ENCODE data around the gene RWDD3.

Gene RWDD3, protein sequence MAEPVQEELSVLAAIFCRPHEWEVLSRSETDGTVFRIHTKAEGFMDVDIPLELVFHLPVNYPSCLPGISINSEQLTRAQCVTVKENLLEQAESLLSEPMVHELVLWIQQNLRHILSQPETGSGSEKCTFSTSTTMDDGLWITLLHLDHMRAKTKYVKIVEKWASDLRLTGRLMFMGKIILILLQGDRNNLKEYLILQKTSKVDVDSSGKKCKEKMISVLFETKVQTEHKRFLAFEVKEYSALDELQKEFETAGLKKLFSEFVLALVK

DNA sequence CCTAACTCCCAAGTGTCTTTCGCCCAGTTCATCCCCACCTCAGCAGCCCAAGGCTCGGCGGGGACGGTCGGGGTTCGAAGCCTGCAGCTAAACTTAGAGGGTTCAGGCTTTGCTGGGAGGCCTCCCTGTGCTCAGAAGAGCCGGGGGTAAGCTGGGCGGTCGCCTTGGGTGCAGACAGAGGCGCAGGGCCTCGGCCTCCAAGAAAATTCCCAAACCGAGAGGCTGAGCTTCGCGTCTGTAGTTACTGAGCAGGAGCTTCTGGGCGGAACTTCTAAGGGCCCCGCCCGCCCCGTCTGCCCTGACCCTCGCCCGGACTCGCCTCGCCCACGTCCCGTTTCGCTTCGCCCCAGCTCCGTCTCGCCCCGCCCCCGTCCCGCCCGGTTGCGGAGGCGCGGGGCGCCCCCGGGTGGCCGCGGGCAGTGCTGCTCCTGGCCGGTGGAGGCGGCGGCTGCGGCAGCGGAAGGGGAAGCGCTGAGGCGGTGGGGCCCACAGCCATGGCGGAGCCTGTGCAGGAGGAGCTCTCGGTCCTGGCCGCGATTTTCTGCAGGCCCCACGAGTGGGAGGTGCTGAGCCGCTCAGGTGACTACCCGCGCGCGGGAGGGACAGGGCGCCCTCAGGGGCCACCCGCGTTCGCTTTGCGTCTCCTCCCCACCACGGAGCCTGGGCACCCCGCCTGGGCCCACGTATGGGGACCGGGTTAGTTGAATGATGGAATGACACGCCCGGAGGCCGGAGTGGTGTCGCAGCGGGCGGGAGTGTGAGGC is at the start of gene RWDD3:
TSS of gene RWDD3 (plus strand) at position 474 of the 764 bp plus-strand sequence. CDS start at position 495, 21 bp downstream.
- in situ Hi-C loops (cut with HindIII; ENCODE audit: low pct_ligation_motif_present, low pct_unique_long_range_greater_than_20kb, low sequenced_read_pairs): no loop called here
- peak; percentile 91 for DNase-seq

GRCh38 chr1:95186149-95186548 is 47.9 kb upstream of the RWDD3 start:
- in situ Hi-C loops (cut with HindIII; ENCODE audit: low pct_ligation_motif_present, low pct_unique_long_range_greater_than_20kb, low sequenced_read_pairs): no loop called here
- no peak for DNase-seq

- DNase-seq: no peak
- in situ Hi-C loops (cut with HindIII; ENCODE audit: low pct_ligation_motif_present, low pct_unique_long_range_greater_than_20kb, low sequenced_read_pairs): no loop called here
These were observed 40.4 kb upstream of the RWDD3 start for GRCh38 chr1:95193591-95193990.

GRCh38 chr1:95195046-95195445 is 39.0 kb upstream of the RWDD3 start:
- DNase-seq: no peak
- in situ Hi-C loops (cut with HindIII; ENCODE audit: low pct_ligation_motif_present, low pct_unique_long_range_greater_than_20kb, low sequenced_read_pairs): no loop called here

- no peak for DNase-seq
- in situ Hi-C loops (cut with HindIII; ENCODE audit: low pct_ligation_motif_present, low pct_unique_long_range_greater_than_20kb, low sequenced_read_pairs): no loop called here
These were observed 38.0 kb upstream of the RWDD3 start for GRCh38 chr1:95196017-95196416.

GRCh38 chr1:95197616-95198252 is 36.3 kb upstream of the RWDD3 start:
- no peak for DNase-seq
- in situ Hi-C loops (cut with HindIII; ENCODE audit: low pct_ligation_motif_present, low pct_unique_long_range_greater_than_20kb, low sequenced_read_pairs): no loop called here

DNA sequence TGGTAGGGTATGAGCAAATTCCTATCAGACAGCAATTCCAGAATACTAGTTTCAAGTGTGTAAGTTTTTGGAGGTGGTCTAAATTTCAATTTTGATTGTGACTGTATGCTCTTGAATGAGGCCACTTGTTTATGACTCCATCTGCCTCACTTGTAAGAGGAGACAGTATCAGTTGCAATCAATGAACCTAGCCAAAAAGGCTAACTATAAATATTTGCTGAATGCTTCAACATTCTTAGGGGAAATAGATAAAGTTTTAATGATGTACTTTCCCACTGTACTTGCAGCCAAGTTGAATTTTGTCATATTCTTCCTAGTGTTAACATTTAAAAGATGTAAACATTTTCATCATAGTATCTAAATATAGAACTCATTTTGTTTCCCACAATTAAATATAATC is 32.1 kb upstream of the RWDD3 start:
- in situ Hi-C loops (cut with HindIII; ENCODE audit: low pct_ligation_motif_present, low pct_unique_long_range_greater_than_20kb, low sequenced_read_pairs): no loop called here
- no peak for DNase-seq

DNA sequence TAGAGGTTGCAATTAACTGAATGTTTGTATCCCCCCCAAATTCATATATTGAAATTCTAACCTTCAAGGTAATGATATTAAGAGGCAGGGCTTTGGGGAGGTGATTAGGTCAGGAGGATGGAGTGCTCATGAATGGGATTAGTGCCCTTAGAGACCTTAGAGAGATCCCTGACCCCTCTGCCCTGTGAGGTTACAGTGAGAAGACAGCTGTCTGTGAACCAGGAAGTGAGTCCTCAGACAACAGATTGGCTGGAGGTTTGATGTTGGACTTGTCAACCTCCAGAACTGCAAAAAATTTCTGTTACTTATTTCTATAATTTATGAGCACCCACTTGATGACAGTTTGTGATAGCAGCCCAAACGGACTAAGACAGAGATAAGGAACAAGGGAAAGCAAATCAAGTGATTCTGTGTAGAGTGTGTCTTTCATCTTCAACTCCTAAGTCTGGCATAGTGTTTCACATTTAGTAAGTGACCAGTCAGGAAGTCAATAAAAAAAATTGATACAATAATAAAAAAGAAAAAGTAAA is 30.0 kb upstream of the RWDD3 start:
- in situ Hi-C loops (cut with HindIII; ENCODE audit: low pct_ligation_motif_present, low pct_unique_long_range_greater_than_20kb, low sequenced_read_pairs): no loop called here
- DNase-seq: no peak

- in situ Hi-C loops (cut with HindIII; ENCODE audit: low pct_ligation_motif_present, low pct_unique_long_range_greater_than_20kb, low sequenced_read_pairs): no loop called here
These were observed 27.5 kb upstream of the RWDD3 start for GRCh38 chr1:95206514-95206913.

GRCh38 chr1:95207223-95207935 is 26.6 kb upstream of the RWDD3 start:
- DNase-seq: no peak
- in situ Hi-C loops (cut with HindIII; ENCODE audit: low pct_ligation_motif_present, low pct_unique_long_range_greater_than_20kb, low sequenced_read_pairs): no loop called here

More at GRCh38 chr1:95206514-95206913, 27.5 kb upstream of the RWDD3 start:
- no peak for DNase-seq

GRCh38 chr1:95208876-95209275 is 25.1 kb upstream of the RWDD3 start:
- in situ Hi-C loops (cut with HindIII; ENCODE audit: low pct_ligation_motif_present, low pct_unique_long_range_greater_than_20kb, low sequenced_read_pairs): no loop called here

DNA sequence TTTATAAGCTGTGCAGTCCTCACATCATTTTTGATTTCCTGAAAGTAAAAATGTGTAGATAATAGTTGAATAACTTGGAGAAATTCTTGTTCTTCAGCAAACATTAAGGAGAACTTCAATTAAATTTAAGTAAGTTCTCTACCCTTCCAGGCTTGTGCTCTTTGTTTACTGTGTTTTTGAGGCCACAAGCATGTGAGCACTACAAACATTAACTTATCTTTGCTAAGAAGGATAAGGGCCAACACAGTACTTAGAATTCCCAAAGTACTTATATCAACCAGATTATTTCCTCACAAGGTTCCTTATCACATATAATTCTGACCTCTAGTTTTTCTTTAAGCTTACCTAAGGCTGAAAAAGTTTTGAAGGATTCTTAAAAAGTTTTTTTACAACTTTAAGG is 24.7 kb upstream of the RWDD3 start:
- DNase-seq: no peak
- in situ Hi-C loops (cut with HindIII; ENCODE audit: low pct_ligation_motif_present, low pct_unique_long_range_greater_than_20kb, low sequenced_read_pairs): no loop called here

More at GRCh38 chr1:95208876-95209275, 25.1 kb upstream of the RWDD3 start:
- DNase-seq: no peak

DNA sequence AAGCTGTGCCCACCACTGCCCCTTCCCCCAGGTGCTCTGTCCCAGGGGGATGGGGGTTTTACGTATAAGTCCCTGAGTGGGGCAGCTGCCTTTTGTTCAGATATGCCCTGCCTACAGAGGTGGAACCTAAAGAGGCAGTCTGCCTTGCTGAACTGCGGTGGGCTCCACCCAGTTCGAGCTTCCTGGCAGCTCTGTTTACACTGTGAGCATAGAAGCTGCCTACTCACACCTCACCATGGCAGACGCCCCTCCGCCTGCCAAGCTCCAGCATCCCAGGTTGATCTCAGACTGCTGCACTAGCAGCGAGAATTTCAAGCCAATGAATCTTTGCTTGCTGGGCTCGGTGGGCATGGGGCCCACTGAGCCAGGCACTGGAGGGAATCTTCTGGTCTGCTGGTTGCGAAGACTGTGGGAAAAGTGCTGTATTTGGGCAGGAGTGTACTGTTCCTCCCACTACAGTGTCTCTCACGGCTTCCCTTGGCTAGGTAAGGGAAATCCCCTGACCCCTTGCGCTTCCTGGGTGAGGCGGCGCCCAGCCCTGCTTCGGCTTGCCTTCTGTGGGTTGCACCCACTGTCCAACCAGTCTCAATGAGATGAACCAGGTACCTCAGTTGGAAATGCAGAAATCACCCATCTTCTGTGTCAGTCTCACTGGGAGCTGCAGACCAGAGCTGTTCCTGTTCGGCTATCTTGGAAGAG is 17.6 kb upstream of the RWDD3 start:
- no peak for DNase-seq
- in situ Hi-C loops (cut with HindIII; ENCODE audit: low pct_ligation_motif_present, low pct_unique_long_range_greater_than_20kb, low sequenced_read_pairs): no loop called here

GRCh38 chr1:95217371-95217770 is 16.6 kb upstream of the RWDD3 start:
- no peak for DNase-seq

GRCh38 chr1:95219407-95219806 is 14.6 kb upstream of the RWDD3 start:
- DNase-seq: no peak
- in situ Hi-C loops (cut with HindIII; ENCODE audit: low pct_ligation_motif_present, low pct_unique_long_range_greater_than_20kb, low sequenced_read_pairs): no loop called here

More at GRCh38 chr1:95217371-95217770, 16.6 kb upstream of the RWDD3 start:
- in situ Hi-C loops (cut with HindIII; ENCODE audit: low pct_ligation_motif_present, low pct_unique_long_range_greater_than_20kb, low sequenced_read_pairs): no loop called here

GRCh38 chr1:95221306-95221705 is 12.7 kb upstream of the RWDD3 start:
- no peak for DNase-seq
- in situ Hi-C loops (cut with HindIII; ENCODE audit: low pct_ligation_motif_present, low pct_unique_long_range_greater_than_20kb, low sequenced_read_pairs): no loop called here

GRCh38 chr1:95222629-95223028 is 11.4 kb upstream of the RWDD3 start:
- in situ Hi-C loops (cut with HindIII; ENCODE audit: low pct_ligation_motif_present, low pct_unique_long_range_greater_than_20kb, low sequenced_read_pairs): no loop called here
- DNase-seq: no peak

- in situ Hi-C loops (cut with HindIII; ENCODE audit: low pct_ligation_motif_present, low pct_unique_long_range_greater_than_20kb, low sequenced_read_pairs): no loop called here
- peak; percentile 7 for DNase-seq
These were observed 10.9 kb upstream of the RWDD3 start for GRCh38 chr1:95223110-95223509.
